ENCODE data around the gene OSBP.

OSBP gene

DNA sequence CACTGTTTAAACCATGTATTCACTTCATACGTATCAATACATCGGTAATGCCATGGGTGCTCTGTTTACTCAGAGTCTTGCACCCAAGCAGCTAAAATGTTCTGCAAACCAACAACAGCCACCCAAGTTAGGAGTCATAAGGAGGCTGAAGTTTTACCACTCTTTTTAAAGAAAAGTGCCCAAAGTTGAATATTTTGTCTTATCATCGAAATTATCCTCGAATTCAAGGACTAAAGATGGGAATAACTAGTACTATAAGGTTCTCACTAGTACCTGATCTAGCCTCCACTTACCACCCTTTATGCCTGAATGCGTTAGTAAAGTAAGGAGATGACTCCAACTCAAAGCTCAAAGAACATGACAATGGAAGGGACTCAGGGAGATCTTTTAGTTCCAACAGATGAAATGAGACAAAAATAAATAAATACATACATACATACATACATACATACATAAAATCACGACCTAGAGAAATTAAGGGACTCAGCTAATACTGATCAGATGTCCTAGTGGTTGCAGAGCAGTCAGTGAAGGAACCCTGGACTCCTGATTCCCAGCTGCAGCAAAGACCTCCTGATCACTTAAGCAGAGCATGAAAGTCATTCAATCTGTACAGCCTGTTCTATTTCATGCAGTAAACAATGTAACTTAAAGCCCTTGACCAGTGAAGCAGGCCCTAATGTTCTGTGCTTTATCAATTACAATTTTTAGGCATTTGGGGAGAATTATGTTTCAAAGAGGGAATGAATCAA lies 7.7 kb downstream of the OSBP start:
- no peak for DNase-seq

DNA sequence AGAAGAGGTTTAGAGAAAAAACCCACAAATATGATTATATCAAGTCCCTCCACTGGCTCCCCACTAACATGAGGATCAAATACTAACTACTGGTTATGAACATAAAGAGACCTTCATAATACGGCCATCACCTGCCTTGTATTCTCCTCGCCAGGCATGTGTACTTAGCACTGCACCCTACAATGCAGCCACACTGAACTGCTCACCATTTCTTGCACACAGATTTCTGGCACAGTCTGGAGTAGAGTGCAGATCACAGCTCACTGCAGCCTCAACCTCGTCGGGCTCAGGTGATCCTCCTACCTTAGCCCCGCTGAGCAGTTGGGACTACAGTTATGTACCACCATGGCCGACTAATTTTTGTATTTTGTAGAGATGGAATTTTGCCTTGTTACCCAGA lies 13.1 kb downstream of the OSBP start:
- no peak for DNase-seq

DNA sequence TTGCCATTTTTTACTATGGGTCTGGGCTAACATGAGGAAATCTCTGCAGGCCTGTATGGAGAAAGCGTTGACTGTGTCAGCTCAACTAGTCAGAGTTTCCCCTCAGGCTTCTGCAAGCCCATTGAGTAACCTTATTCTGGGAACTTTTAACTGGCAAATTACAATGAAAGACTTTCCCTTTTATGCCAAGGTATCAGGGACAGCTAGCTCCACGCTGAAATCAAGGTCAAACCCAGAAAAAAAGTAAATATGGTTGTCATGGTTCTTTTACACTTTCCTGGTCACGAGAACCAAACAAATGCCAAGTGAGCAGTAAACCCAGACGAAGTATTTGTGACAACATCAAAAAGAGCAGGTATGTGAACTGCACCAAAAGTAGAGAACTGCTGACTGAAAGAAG lies 13.8 kb downstream of the OSBP start:
- no peak for DNase-seq

DNA sequence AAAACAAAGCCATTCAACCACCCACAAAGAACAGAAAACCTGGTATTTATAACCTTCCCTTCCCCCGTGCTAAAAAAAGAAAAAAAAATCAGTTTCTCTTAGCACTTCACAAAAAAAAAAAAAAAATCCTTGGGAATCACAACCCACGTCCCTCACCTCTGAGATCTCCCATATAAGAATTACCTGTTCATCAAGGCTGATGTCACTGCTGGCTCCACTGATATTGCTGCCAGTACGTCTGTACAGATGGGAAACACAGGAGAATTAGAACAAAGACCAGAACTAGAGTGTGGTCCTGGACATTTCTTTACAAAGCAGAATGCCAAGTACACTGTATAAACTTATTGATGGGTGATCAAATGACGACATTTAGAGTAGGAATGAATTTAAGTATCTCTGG lies 14.9 kb downstream of the OSBP start:
- no peak for DNase-seq

DNA sequence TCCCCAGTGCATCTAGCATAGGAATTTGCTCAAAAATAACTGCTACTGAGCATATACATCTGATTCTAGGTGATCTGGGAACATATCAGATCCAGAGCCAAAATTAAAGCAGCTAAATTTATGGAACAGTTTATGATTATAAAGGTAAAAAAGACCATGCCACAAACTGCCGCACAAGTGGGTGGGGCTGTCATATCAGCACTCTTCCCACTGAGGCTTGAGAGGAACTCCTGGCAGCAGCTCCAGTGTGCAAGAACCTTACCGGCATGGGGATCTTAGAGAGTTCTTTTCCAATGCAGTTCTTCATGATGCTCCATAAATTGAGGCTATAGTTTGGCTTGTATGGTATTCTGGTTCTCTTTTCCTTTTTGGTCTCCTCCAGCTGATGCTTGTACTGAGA lies 15.3 kb downstream of the OSBP start:
- DNase-seq = no peak

GRCh38 chr11:59598961-59599360 lies 16.6 kb downstream of the OSBP start:
- no peak for DNase-seq

DNA sequence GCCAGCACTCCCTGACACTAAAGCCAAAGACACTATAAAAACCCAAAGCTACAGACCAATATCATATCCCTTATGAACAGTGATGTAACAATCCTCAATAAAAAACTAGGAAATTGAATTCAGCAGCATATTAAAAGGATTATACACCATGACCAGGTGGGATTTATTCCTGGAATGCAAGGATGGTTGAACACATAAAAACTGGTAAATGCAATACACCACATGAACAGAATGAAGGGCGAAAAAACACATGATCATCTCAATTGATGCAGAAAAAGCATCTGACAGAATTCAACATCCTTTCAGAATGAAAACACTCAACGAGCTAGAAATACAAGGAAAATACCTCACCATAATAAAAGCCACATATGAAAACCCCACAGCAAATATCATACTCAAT lies 31.3 kb downstream of the OSBP start:
- no peak for DNase-seq

GRCh38 chr11:59582006-59582405 lies 33.6 kb downstream of the OSBP start:
- DNase-seq = no peak

GRCh38 chr11:59578369-59578768 lies 37.2 kb downstream of the OSBP start:
- DNase-seq = no peak

GRCh38 chr11:59575505-59575904 lies 40.1 kb downstream of the OSBP start:
- no peak for DNase-seq

DNA sequence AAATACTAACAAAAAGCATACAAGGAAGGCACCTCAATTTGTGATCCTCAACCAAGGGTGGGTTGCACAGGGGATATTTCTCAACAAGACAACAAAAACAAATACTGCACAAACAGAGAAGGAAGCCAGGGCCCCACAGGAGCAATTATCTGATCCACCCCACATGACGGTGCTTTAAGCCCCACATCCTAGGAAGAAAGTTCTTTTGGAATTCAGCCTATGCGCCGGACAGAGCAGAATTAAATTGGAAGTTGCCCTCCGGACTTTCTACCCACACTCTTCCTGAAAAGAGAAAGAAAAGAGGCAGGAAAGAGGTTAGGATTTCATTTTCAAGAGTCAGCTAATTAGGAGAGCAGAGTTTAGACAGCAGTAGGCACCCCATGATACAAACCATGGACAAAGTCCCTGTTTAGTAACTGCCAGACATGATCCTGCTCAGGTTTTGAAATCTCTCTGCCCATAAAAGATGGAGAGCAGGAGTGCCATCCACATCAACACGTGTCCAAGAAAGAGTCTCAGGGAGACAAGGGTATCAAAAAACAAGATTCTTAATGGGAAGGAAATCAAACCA lies 40.6 kb downstream of the OSBP start:
- DNase-seq = no peak

DNA sequence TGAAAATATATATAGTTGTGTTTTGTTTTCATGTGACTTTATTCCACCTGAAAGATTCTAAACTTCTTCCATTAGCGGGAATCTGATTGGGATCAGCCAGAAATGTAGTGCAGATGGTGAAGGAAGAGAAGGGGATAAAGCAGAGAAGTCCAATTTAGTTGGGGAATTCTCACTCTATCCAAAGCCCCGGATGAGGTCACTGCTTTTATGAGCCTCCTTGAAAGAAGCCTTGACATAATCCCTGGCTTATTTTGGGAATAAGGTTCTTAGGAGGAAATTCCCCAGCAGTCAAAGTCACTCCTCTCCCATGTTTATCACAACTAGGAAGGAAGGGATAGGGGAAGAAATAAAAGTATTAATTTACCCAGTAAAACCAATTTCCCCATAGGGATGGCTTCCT lies 41.1 kb downstream of the OSBP start:
- no peak for DNase-seq

DNA sequence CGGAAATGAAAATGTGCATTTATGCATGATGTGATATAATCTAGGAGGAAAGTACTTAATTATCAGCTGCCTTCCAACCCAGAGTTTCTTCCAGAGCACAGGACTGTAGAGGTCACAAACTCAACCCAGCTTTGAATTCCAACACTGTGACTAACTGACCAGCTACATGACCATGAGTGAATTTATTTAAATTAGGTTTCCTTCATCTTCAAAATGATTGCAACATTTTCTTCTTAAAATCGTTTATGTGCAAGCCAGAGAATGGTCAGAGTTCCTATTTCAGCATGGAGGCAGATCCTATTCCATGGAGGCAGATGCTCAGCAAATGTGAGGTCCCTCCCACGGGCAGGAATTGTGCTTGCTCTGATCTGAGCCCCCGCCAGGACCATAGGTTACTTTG lies 42.4 kb downstream of the OSBP start:
- no peak for DNase-seq

DNA sequence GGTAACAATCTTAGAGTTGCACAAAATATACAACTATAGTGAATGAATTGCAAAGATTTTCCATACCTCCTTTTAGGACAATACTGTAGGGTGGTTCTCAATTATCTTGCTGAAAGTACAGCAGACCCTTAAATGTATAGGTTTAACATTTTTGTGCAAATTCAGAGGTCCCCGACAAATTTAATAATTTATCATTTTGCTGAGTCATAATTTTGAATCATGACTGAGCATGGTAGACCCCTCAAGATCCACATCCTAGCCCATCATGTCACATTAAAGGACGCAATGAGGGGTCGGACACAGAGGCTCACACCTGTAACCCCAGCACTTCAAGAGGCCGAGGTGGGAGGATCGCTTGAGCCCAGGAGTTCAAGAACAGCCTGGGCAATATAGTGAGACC lies 43.5 kb downstream of the OSBP start:
- DNase-seq = no peak

DNA sequence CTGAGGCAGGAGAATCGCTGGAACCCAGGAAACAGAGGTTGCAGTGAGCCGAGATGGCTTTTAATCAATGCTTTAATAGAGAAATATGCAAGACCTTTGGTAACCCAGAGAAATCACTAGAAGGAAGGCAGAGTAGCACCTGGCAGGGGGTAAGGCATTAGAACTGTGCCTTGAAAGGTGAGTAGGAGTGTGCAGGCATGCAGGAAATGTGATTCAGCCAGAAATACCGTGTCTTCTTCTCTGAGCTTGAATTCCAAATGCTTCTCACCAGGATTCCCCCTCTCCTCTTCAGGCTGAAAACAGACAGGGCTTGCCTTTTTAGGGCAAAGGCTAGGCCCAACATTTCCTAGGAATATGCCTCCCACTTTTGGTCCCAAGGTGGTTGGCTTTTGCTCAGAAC lies 53.3 kb downstream of the OSBP start:
- no peak for DNase-seq

DNA sequence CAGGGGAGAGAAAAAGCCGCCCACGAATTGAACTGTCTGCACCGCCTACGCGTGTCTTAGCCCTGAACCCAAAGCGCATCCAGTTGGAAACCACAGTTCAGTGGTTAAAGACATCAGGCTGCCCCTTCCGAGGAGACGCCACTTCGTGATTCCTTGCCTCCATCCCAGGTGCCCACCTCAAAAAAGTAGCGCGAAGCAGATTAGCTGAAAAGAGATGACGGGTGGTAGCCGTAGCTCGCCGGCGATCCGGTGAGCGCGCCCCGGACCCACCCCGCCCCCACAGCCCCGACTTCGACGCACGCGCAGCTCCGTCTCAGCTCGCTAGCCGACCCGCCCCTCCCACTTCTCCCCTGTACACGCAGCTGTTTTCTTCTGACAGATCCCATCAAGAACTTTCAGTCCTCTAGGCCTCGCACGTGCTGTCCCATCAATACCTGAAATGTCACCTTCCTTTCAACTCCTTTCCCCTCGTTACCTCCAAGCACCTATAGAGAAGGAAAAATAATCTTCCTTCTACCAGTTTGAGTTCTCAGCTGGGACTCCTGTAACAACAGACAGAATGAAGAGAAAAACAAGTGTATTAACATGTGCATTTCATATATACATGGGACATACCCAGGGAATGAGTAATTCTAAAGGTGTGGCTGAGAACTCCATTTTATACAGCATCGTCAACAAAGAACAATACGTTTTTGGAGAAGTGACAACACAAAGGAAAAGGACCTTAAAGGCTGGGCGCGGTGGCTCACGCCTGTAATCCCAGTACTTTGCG lies 54.7 kb downstream of the OSBP start:
- peak; percentile 84 to 87 for DNase-seq

DNA sequence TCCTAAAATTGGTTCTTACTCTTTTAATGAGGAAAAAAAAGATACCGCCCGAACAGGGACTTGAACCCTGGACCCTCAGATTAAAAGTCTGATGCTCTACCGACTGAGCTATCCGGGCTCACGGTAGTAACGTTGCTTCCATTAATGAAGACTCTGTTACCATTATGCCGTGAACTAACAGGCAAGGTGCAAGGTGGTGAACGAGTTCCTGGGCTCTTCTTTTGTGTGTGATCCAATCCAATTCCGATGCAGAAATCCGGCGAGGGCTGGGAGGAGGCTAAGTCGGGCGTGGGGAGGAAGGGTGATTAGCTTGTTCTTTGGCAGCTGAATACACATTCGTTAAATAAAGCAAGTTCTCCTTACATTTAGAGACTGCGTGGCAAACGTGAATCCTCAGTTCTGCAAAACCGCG lies 55.3 kb downstream of the OSBP start:
- peak; percentile 84 for DNase-seq

DNA sequence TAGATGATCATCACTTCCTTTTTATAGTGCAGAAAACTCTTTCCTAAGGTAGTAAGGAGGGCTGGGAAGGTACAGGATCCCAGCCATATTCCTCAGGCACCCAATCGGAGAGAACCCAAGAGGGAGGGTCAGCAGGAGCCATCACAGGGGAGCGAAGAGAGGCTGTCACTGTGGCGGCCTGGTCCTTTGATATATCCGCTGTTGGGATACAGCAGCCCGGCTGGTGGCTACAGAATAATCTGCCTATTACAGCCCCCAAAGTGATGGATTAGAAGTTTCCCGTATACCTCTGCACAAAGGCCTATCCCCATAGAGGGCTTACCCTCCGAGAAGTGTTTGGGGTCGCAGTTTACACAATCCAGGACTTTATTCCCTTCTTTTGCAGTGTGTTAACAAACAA lies 55.7 kb downstream of the OSBP start:
- DNase-seq = no peak

DNA sequence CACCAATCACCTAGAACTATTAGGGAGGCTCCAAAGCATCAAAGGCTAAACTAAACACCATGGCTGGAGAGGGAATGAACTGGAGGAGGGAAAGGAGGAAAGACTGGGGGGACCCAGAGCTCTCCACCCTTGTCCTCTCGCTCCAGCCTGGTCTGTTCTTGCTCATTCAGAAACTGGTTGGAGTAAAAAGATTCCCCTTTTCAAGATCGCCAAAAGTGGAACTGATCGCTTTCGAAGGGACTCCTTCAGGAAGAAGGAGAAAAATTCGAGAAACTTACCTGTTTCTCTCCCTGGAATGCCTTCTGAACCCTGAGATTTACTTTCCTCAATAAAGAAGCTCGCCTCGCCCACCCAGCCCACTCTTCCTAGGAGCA lies 57.3 kb downstream of the OSBP start:
- DNase-seq = no peak

- peak in 1 of 2 experiments; percentile 50 for DNase-seq
Measured at GRCh38 chr11:59556917-59557348, 58.6 kb downstream of the OSBP start.

DNA sequence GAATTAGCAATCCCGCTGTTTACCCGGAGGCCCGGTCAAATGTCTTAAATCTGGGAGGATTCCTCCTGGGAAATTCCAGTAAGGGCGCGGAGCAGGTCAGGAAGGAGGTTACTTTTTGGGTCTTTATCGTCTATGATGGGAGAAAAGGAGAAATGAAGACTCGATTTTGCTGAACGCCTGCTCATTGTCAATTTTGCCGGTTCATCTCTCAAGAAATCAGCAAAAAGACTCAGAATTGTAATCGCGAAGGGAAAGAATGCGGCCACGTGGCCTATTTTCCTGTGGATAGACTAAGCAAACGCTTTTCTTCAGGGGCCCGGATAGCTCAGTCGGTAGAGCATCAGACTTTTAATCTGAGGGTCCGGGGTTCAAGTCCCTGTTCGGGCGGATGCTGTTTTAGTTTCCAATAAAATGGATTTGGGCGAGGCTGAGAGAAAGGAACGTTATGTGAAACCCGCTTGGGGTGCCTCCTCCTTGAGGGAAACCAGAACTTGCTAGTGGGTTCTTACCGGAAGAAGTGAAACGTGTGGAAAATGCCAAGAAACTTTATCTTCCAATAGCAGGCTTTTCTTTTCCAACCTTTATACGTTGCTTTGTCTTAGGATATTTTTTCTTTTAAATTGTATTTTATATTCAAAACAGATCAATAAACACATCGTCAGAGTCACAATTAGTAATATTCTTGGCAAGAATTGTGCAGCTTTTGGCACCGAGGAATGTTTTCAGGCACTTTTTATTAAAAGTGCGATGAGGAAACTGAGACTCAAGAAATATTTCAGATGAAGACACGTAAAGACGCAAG lies 59.3 kb downstream of the OSBP start:
- DNase-seq = peak; percentile 92 to 93

DNA sequence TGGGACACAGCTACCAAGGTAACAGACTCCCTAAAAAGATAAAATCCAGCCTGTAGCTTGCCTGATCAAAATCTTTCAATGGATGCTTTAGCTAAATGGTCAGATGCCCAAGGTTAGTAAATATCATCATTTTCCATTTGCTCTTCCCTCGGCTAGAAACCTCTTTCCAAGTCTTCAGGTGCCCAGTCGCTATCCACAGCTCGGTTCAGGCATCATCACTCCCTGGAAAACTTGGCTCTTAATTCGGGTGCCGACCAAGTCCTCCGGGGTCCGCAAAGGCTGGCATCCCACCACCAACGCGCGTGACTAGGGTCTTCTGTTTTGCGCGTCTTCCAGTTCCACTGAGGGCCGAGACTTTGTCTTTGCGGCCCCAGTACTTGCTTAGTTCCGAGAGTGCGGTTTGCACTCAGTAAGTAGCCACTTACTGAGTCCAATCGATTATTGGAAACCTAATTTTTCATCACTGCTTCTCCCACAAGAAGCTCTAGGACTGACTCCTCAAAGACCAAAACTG lies 59.9 kb downstream of the OSBP start:
- DNase-seq = no peak

DNA sequence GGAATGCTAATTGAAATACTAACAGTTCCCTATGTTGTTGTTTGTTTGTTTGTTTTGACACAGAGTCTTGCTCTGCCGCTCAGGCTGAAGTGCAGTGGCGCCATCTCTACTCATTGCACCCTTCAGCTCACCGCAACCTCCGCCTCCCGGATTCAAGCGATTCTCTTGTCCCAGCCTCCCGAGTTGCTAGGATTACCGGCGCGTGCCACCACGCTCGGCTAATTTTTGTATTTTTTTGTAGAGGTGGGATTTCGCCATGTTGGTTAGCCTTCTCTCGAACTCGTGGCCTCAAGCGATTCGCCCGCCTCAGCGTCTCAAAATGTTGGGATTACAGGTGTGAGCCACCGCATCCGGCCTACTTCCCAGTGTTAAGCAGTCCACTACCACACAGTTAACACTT lies 62.3 kb downstream of the OSBP start:
- no peak for DNase-seq
